WTC11 (cell line): Measurements from ENCODE around the gene LBH. TPM values are rescaled to one million over a fixed set of nuclear protein-coding genes. Genes with fewer than 3 reads are reported as not detected.

ENCODE experiments used
- ATAC-seq: fragments of 200-7000 bp; cut with Tn5 transposase; 2 replicates; pipeline ENCODE4 v1.10.0; 2021; ENCODE audit warnings: mild to moderate bottlenecking, moderate library complexity
- CTCF ChIA-PET: fragments of 300-600 bp; sonication (Branson Sonifier 250); formaldehyde crosslinking; loops from one replicate; lab custom pipeline; 2021; ENCODE audit warnings: antibody characterized with exemption; lab: Charles Lee
- POLR2A ChIA-PET: fragments of 350-600 bp; sonication (Branson Sonifier 250); formaldehyde crosslinking; loops from one replicate; lab custom pipeline; 2021; ENCODE audit warnings: antibody characterized with exemption; lab: Charles Lee
- DNase-seq: peaks from one replicate; pipeline ENCODE4 v3.0.0; 2021; ENCODE audit warnings: low spot score
- H3K27ac Mint-ChIP-seq: 2 replicates; pipeline ENCODE4 v1.8.0; 2021; ENCODE audit warnings: mixed read lengths
- H3K27me3 Mint-ChIP-seq: 2 replicates; pipeline ENCODE4 v1.8.0; 2021; ENCODE audit warnings: low read depth, mild to moderate bottlenecking, moderate library complexity, mixed read lengths
- H3K36me3 Mint-ChIP-seq: 2 replicates; pipeline ENCODE4 v1.8.0; 2021; ENCODE audit warnings: mixed read lengths
- H3K4me1 Mint-ChIP-seq: 2 replicates; pipeline ENCODE4 v1.8.0; 2022; ENCODE audit warnings: mixed read lengths
- H3K4me3 Mint-ChIP-seq: 2 replicates; pipeline ENCODE4 v1.8.0; 2021; ENCODE audit warnings: mild to moderate bottlenecking, moderate library complexity, mixed read lengths
- H3K9me3 Mint-ChIP-seq: 2 replicates; pipeline ENCODE4 v1.8.0; 2021; ENCODE audit warnings: mixed read lengths
- EMX1 ChIP-seq: fragments of 250-450 bp; sonication (Bioruptor Pico); IDR thresholded peaks from 2 replicates; pipeline ENCODE4 v1.8.0; 2021; ENCODE audit warnings: mild to moderate bottlenecking
- FOXJ3 ChIP-seq: sonication (generic); formaldehyde crosslinking; IDR thresholded peaks from 2 replicates; pipeline ENCODE4 v1.9.0; 2021; ENCODE audit warnings: missing genetic modification reagents, mild to moderate bottlenecking, borderline replicate concordance
- FOXP1 ChIP-seq: sonication (generic); formaldehyde crosslinking; IDR thresholded peaks from 2 replicates; pipeline ENCODE4 v1.8.0; 2022; ENCODE audit warnings: missing genetic modification reagents, mild to moderate bottlenecking, moderate library complexity, borderline replicate concordance
- GRHL2 ChIP-seq: fragments of 250-450 bp; sonication (Bioruptor Pico); IDR thresholded peaks from 2 replicates; pipeline ENCODE4 v1.8.0; 2022; ENCODE audit warnings: mild to moderate bottlenecking, moderate library complexity; ENCODE audit not compliant: insufficient replicate concordance, severe bottlenecking
- MYBL2 ChIP-seq: sonication (generic); formaldehyde crosslinking; IDR thresholded peaks from 2 replicates; pipeline ENCODE4 v1.8.1; 2023; ENCODE audit warnings: mild to moderate bottlenecking, moderate library complexity, missing genetic modification reagents
- NR2C2 ChIP-seq: sonication (generic); formaldehyde crosslinking; IDR thresholded peaks from 2 replicates; pipeline ENCODE4 v1.8.0; 2022; ENCODE audit warnings: mild to moderate bottlenecking, missing genetic modification reagents
- SOX15 ChIP-seq: fragments of 250-450 bp; sonication (Bioruptor Pico); IDR thresholded peaks from 2 replicates; pipeline ENCODE4 v1.9.0; 2021; ENCODE audit warnings: mild to moderate bottlenecking
- ZBTB21 ChIP-seq: sonication (generic); formaldehyde crosslinking; IDR thresholded peaks from 2 replicates; pipeline ENCODE4 v1.8.1; 2023; ENCODE audit warnings: mild to moderate bottlenecking, missing genetic modification reagents, borderline replicate concordance
- ZNF396 ChIP-seq: fragments of 250-450 bp; sonication (Bioruptor Pico); IDR thresholded peaks from 2 replicates; pipeline ENCODE4 v1.8.0; 2021; ENCODE audit warnings: mild to moderate bottlenecking, moderate library complexity, borderline replicate concordance
- ZNF416 ChIP-seq: fragments of 250-450 bp; sonication (Bioruptor Pico); IDR thresholded peaks from 2 replicates; pipeline ENCODE4 v1.9.0; 2021; ENCODE audit warnings: mild to moderate bottlenecking, inconsistent platforms
- total RNA-seq: library from RNA; stranded (reverse); gene quantifications from 3 replicates; pipeline ENCODE4 v1.2.3, GENCODE V29; 2021
- TF ChIP-seq, protein P1 (sequence below): sonication (generic); formaldehyde crosslinking; IDR thresholded peaks from 2 replicates; pipeline ENCODE4 v1.8.0; 2023; ENCODE audit warnings: mild to moderate bottlenecking, missing genetic modification reagents
- TF ChIP-seq, protein P2 (sequence below): sonication (generic); formaldehyde crosslinking; IDR thresholded peaks from 2 replicates; pipeline ENCODE4 v1.8.0; 2022; ENCODE audit warnings: mild to moderate bottlenecking, missing genetic modification reagents
- TF ChIP-seq, protein P3 (sequence below): fragments of 200-600 bp; IDR thresholded peaks from 2 replicates; pipeline ENCODE4 v1.8.0; 2022; ENCODE audit warnings: antibody characterized with exemption
- TF ChIP-seq, protein P4 (sequence below): fragments of 250-450 bp; sonication (Bioruptor Pico); IDR thresholded peaks from 2 replicates; pipeline ENCODE4 v1.9.0; 2021; ENCODE audit warnings: mild to moderate bottlenecking, borderline replicate concordance
- TF ChIP-seq, protein P5 (sequence below): sonication (generic); formaldehyde crosslinking; conservative IDR thresholded peaks from 2 replicates; pipeline ENCODE4 v1.8.1; 2023; ENCODE audit warnings: mild to moderate bottlenecking, low read depth, missing genetic modification reagents, moderate library complexity
- TF ChIP-seq, protein P6 (sequence below): sonication (generic); formaldehyde crosslinking; IDR thresholded peaks from 2 replicates; pipeline ENCODE4 v1.8.1; 2022; ENCODE audit warnings: low read depth, mild to moderate bottlenecking, moderate library complexity, missing genetic modification reagents, borderline replicate concordance

Gene LBH
- total RNA-seq, 1 experiment from 2014 or later, result 47.3 TPM

DNA sequence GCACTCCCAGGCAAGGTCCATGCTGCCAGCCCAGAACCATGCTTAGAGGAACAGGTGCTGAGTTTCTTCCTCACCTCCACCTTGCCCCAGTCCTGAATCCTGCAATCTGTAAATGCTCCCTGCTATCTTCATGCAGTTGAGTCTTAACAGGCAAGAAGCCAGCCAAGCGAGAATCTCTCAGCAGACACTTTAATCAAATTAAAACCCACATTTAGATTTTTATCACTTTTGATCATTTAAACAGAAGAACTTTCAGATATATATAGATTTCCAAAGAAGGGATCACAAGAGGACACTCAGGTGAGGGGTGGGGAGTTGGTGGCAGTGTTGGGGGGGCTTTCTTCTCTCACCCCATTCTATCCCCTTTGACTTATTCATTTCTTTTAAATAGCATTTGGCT lies 25.9 kb upstream of the LBH start (continued):
- TF ChIP-seq, protein P1, sequence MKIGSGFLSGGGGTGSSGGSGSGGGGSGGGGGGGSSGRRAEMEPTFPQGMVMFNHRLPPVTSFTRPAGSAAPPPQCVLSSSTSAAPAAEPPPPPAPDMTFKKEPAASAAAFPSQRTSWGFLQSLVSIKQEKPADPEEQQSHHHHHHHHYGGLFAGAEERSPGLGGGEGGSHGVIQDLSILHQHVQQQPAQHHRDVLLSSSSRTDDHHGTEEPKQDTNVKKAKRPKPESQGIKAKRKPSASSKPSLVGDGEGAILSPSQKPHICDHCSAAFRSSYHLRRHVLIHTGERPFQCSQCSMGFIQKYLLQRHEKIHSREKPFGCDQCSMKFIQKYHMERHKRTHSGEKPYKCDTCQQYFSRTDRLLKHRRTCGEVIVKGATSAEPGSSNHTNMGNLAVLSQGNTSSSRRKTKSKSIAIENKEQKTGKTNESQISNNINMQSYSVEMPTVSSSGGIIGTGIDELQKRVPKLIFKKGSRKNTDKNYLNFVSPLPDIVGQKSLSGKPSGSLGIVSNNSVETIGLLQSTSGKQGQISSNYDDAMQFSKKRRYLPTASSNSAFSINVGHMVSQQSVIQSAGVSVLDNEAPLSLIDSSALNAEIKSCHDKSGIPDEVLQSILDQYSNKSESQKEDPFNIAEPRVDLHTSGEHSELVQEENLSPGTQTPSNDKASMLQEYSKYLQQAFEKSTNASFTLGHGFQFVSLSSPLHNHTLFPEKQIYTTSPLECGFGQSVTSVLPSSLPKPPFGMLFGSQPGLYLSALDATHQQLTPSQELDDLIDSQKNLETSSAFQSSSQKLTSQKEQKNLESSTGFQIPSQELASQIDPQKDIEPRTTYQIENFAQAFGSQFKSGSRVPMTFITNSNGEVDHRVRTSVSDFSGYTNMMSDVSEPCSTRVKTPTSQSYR (CRISPR knock-in tag), result no peak
- TF ChIP-seq EMX1 (no peak), ZNF396 (CRISPR knock-in tag) (no peak), NR2C2 (no peak)
- TF ChIP-seq, protein P2, sequence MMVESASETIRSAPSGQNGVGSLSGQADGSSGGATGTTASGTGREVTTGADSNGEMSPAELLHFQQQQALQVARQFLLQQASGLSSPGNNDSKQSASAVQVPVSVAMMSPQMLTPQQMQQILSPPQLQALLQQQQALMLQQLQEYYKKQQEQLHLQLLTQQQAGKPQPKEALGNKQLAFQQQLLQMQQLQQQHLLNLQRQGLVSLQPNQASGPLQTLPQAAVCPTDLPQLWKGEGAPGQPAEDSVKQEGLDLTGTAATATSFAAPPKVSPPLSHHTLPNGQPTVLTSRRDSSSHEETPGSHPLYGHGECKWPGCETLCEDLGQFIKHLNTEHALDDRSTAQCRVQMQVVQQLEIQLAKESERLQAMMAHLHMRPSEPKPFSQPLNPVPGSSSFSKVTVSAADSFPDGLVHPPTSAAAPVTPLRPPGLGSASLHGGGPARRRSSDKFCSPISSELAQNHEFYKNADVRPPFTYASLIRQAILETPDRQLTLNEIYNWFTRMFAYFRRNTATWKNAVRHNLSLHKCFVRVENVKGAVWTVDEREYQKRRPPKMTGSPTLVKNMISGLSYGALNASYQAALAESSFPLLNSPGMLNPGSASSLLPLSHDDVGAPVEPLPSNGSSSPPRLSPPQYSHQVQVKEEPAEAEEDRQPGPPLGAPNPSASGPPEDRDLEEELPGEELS, result no peak
- TF ChIP-seq, protein P3, sequence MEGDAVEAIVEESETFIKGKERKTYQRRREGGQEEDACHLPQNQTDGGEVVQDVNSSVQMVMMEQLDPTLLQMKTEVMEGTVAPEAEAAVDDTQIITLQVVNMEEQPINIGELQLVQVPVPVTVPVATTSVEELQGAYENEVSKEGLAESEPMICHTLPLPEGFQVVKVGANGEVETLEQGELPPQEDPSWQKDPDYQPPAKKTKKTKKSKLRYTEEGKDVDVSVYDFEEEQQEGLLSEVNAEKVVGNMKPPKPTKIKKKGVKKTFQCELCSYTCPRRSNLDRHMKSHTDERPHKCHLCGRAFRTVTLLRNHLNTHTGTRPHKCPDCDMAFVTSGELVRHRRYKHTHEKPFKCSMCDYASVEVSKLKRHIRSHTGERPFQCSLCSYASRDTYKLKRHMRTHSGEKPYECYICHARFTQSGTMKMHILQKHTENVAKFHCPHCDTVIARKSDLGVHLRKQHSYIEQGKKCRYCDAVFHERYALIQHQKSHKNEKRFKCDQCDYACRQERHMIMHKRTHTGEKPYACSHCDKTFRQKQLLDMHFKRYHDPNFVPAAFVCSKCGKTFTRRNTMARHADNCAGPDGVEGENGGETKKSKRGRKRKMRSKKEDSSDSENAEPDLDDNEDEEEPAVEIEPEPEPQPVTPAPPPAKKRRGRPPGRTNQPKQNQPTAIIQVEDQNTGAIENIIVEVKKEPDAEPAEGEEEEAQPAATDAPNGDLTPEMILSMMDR, result no peak
- TF ChIP-seq, protein P4, sequence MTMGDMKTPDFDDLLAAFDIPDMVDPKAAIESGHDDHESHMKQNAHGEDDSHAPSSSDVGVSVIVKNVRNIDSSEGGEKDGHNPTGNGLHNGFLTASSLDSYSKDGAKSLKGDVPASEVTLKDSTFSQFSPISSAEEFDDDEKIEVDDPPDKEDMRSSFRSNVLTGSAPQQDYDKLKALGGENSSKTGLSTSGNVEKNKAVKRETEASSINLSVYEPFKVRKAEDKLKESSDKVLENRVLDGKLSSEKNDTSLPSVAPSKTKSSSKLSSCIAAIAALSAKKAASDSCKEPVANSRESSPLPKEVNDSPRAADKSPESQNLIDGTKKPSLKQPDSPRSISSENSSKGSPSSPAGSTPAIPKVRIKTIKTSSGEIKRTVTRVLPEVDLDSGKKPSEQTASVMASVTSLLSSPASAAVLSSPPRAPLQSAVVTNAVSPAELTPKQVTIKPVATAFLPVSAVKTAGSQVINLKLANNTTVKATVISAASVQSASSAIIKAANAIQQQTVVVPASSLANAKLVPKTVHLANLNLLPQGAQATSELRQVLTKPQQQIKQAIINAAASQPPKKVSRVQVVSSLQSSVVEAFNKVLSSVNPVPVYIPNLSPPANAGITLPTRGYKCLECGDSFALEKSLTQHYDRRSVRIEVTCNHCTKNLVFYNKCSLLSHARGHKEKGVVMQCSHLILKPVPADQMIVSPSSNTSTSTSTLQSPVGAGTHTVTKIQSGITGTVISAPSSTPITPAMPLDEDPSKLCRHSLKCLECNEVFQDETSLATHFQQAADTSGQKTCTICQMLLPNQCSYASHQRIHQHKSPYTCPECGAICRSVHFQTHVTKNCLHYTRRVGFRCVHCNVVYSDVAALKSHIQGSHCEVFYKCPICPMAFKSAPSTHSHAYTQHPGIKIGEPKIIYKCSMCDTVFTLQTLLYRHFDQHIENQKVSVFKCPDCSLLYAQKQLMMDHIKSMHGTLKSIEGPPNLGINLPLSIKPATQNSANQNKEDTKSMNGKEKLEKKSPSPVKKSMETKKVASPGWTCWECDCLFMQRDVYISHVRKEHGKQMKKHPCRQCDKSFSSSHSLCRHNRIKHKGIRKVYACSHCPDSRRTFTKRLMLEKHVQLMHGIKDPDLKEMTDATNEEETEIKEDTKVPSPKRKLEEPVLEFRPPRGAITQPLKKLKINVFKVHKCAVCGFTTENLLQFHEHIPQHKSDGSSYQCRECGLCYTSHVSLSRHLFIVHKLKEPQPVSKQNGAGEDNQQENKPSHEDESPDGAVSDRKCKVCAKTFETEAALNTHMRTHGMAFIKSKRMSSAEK (CRISPR knock-in tag), result no peak
- TF ChIP-seq, protein P5, sequence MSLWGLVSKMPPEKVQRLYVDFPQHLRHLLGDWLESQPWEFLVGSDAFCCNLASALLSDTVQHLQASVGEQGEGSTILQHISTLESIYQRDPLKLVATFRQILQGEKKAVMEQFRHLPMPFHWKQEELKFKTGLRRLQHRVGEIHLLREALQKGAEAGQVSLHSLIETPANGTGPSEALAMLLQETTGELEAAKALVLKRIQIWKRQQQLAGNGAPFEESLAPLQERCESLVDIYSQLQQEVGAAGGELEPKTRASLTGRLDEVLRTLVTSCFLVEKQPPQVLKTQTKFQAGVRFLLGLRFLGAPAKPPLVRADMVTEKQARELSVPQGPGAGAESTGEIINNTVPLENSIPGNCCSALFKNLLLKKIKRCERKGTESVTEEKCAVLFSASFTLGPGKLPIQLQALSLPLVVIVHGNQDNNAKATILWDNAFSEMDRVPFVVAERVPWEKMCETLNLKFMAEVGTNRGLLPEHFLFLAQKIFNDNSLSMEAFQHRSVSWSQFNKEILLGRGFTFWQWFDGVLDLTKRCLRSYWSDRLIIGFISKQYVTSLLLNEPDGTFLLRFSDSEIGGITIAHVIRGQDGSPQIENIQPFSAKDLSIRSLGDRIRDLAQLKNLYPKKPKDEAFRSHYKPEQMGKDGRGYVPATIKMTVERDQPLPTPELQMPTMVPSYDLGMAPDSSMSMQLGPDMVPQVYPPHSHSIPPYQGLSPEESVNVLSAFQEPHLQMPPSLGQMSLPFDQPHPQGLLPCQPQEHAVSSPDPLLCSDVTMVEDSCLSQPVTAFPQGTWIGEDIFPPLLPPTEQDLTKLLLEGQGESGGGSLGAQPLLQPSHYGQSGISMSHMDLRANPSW (CRISPR knock-in tag), result no peak

DNA sequence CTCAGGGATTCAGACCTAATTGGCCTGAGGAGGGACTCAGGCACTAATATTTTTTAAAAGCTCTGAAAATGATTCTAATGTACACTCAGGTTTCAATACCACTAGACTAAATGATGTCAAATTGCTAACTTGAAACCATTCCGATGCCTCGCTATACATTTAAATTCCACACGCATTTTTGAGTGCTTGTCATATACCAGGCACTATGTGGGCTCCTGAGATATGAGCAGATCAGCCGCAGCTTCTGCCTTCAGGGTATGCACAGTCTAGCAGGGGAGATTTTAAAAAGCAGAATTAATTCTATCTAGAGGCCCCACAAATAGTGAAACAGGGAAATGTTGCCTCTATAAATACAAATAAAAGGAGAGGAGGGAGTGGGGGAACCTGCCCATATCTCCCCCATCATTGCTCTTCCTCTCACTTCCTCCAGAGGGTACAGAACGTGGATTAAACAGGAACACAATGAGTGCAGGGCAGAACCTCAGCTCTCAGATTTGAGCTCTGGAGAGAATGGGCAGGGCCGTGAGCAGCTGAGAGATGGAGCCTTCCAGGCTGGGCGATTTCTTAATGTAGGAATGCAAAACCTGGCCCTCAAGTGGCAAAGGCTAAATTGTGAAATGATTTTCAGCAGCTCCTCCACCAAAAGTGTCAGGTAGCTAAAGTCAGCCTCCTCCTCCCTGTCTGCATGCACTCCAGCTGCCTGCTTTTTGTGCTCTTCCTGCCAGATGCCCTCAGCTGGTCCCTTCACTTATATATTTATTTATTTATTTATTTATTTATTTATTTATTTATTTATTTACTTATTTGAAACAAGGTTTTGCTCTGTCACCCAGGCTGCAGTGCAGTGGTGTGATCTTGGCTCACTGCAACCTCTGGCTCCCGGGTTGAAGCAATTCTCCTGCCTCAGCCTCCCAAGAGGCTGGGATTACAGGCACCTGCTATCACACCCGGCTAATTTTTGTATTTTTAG lies 24.6 kb upstream of the LBH start:
- POLR2A ChIA-PET, result no interaction called here
- no peak for DNase-seq
- Mint-ChIP-seq H3K27ac (no peak overlapping the region), H3K4me3 (no peak overlapping the region), H3K36me3 (no peaks in the 10 kb centered on the region), H3K4me1 (peaks cover 6% of the 10 kb centered on the region), H3K27me3 (no peaks in the 10 kb centered on the region), H3K9me3 (no peaks in the 10 kb centered on the region)
- CTCF ChIA-PET, result interaction anchor here (0.8 to 5.6 kb wide), 11 partner anchors 15 to 505 kb away, joined by 3 to 62 read pairs (median 5); partner anchors contain the start of gene LBH
- peak; percentile 21 for ATAC-seq
- TF ChIP-seq SOX15 (CRISPR knock-in tag) (no peak), FOXP1 (no peak), GRHL2 (CRISPR knock-in tag) (no peak), ZBTB21 (CRISPR knock-in tag) (no peak), ZNF416 (CRISPR knock-in tag) (no peak), MYBL2 (no peak), FOXJ3 (no peak)
- TF ChIP-seq, protein P6, sequence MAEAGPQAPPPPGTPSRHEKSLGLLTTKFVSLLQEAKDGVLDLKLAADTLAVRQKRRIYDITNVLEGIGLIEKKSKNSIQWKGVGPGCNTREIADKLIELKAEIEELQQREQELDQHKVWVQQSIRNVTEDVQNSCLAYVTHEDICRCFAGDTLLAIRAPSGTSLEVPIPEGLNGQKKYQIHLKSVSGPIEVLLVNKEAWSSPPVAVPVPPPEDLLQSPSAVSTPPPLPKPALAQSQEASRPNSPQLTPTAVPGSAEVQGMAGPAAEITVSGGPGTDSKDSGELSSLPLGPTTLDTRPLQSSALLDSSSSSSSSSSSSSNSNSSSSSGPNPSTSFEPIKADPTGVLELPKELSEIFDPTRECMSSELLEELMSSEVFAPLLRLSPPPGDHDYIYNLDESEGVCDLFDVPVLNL, result no peak
- TF ChIP-seq, protein P2, result no peak
